ENCODE data around the gene ITIH4.

Gene ITIH4

DNA sequence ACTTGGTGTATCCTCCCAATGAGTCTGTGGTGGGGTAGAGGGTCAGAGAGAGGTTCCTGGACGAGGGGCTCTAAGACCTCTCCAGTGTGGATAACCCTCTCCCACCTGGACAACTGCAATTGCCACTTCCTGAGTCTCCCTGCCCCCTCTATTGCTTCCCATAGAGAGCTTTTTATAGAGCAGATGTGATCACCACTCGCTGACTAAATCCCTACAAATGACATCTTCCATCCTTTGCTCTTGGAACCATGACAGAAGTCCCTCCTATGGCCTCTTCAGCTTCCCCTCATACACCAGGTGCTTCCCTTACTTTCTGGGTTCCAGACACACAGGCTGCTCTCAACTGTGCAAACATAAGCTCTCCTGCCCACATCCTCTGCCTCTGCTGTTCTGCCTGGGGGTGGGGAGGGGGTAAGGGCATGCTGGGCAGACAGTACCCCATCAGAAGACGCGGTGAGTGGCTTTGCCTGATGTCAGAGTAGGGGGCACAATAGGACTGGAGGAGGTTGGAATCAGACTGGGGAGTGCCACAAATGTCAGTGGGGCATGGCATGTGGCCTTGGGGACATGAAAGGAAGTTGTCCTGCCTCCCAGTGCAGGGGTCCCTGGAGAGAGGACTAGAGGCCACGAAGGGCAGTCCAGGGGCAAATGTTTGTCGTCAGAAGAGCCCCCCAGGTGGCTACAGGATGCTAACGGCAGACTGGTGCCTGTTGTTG lies 20.7 kb downstream of the ITIH4 start:
- H3K9ac ChIP-seq (ENCODE audit: low read depth, low read length, poor library complexity, severe bottlenecking): peak overlapping the region; percentile 1

DNA sequence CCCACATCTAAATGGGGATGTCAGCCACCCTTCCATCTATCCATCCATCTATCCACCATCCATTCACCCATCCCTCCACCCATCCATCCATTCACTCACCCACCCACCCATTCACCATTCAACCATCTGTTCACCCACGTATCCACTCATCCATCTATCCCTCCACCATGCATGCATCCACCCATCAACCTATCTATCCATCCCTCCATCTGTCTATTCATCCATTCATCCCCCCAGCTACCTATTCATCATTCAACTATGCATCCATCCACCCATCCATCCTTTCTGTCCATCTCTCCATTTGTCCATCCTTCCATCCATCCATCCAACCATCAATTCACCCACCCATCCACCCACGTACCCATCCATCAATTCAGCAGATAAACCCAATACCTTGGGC lies 21.3 kb downstream of the ITIH4 start:
- Histone ChIP-seq H3K79me2 (ENCODE audit: insufficient read depth, low read length) (no peaks in the 10 kb centered on the region), H3K27me3 (ENCODE audit: insufficient read depth, low read length, poor library complexity, severe bottlenecking) (no peaks in the 10 kb centered on the region), H3K4me1 (ENCODE audit: insufficient read depth, low read length, poor library complexity, severe bottlenecking) (peaks cover 14% of the 10 kb centered on the region), H3K9me3 (ENCODE audit: insufficient read depth, low read depth, low read length) (no peaks in the 10 kb centered on the region), H3K9me2 (replicated peaks; ENCODE audit: low read depth, low read length) (no peaks in the 10 kb centered on the region), H4K20me1 (ENCODE audit: insufficient read depth, low read length, poor library complexity, severe bottlenecking) (no peaks in the 10 kb centered on the region), H3K4me3 (ENCODE audit: low read length, poor library complexity, severe bottlenecking) (no peak overlapping the region), H3K36me3 (ENCODE audit: insufficient read depth, low read length) (no peaks in the 10 kb centered on the region), H3F3A (ENCODE audit: low read depth) (no peaks in the 10 kb centered on the region), H2AFZ (ENCODE audit: low read length) (no peak overlapping the region), H3K9ac (ENCODE audit: low read depth, low read length, poor library complexity, severe bottlenecking) (peak overlapping the region; percentile 1), H3K4me2 (ENCODE audit: low read depth, low read length, poor library complexity, severe bottlenecking) (peak overlapping the region; percentile 8)
- TF ChIP-seq, protein P1, sequence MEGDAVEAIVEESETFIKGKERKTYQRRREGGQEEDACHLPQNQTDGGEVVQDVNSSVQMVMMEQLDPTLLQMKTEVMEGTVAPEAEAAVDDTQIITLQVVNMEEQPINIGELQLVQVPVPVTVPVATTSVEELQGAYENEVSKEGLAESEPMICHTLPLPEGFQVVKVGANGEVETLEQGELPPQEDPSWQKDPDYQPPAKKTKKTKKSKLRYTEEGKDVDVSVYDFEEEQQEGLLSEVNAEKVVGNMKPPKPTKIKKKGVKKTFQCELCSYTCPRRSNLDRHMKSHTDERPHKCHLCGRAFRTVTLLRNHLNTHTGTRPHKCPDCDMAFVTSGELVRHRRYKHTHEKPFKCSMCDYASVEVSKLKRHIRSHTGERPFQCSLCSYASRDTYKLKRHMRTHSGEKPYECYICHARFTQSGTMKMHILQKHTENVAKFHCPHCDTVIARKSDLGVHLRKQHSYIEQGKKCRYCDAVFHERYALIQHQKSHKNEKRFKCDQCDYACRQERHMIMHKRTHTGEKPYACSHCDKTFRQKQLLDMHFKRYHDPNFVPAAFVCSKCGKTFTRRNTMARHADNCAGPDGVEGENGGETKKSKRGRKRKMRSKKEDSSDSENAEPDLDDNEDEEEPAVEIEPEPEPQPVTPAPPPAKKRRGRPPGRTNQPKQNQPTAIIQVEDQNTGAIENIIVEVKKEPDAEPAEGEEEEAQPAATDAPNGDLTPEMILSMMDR (conservative IDR thresholded peaks at IDR 0.05; ENCODE audit: low read length): no peak

More for the DNA sequence above, 20.7 kb downstream of the ITIH4 start:
- TF ChIP-seq EZH2phosphoT487 (IDR thresholded peaks at IDR 0.05; ENCODE audit: borderline replicate concordance): no peak
- TF ChIP-seq, protein P1 (conservative IDR thresholded peaks at IDR 0.05; ENCODE audit: low read length): no peak
- H3K36me3 ChIP-seq (ENCODE audit: insufficient read depth, low read length): no peaks in the 10 kb centered on the region
- H3K27me3 ChIP-seq (ENCODE audit: insufficient read depth, low read length, poor library complexity, severe bottlenecking): no peaks in the 10 kb centered on the region
- H4K20me1 ChIP-seq (ENCODE audit: insufficient read depth, low read length, poor library complexity, severe bottlenecking): no peaks in the 10 kb centered on the region
- peaks cover 14% of the 10 kb centered on the region for H3K4me1 ChIP-seq (ENCODE audit: insufficient read depth, low read length, poor library complexity, severe bottlenecking)
- no peaks in the 10 kb centered on the region for H3K9me2 ChIP-seq (replicated peaks; ENCODE audit: low read depth, low read length)
- H3K4me2 ChIP-seq (ENCODE audit: low read depth, low read length, poor library complexity, severe bottlenecking): peak overlapping the region; percentile 8
- H2AFZ ChIP-seq (ENCODE audit: low read length): no peak overlapping the region
- no peaks in the 10 kb centered on the region for H3K79me2 ChIP-seq (ENCODE audit: insufficient read depth, low read length)
- H3F3A ChIP-seq (ENCODE audit: low read depth): no peaks in the 10 kb centered on the region
- no peak overlapping the region for H3K4me3 ChIP-seq (ENCODE audit: low read length, poor library complexity, severe bottlenecking)
- no peaks in the 10 kb centered on the region for H3K9me3 ChIP-seq (ENCODE audit: insufficient read depth, low read depth, low read length)

DNA sequence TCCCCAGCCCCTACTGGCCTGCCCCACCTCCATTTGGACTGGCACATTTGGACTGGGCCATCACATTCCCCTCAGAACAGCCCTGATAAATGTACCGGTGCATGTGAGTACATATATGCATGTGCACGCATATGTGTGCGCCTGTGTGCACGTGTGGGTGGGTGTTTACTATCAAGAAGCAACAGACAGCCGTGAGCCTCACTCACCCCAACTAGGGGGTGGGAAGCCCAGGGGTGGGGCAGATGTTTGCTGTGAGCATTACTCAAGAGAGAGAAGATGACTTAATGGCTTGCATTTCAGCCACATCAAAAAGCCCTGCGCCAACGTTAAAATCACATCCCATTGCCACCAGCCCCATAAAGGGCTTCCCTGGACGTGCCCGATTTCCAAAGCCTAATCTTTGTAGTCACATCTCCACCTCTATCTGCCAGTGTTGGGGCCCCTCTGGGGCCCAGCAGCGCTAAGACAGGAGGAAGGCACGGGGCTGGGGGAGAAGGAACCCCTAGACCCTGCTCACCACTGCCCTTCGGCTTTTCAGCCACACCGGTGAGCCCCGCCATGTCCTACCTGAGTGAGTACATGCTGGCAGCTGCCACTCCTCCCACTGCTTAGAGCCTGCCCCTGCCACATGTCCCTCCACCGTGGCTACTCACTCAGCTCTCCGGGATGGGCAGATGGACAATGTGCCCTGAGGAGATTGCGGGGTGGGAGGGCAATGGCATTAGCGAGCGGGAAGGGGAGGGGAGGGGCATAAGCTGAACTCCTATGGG lies 25.0 kb downstream of the ITIH4 start:
- H3K4me1 ChIP-seq (ENCODE audit: insufficient read depth, low read length, poor library complexity, severe bottlenecking): peaks cover 14% of the 10 kb centered on the region
- no peaks in the 10 kb centered on the region for H3K9me3 ChIP-seq (ENCODE audit: insufficient read depth, low read depth, low read length)
- no peaks in the 10 kb centered on the region for H3K27me3 ChIP-seq (ENCODE audit: insufficient read depth, low read length, poor library complexity, severe bottlenecking)
- H3K36me3 ChIP-seq (ENCODE audit: insufficient read depth, low read length): no peaks in the 10 kb centered on the region
- no peak overlapping the region for H3K4me3 ChIP-seq (ENCODE audit: low read length, poor library complexity, severe bottlenecking)
- H3K9ac ChIP-seq (ENCODE audit: low read depth, low read length, poor library complexity, severe bottlenecking): no peak overlapping the region
- no peaks in the 10 kb centered on the region for H3K79me2 ChIP-seq (ENCODE audit: insufficient read depth, low read length)
- no peak overlapping the region for H3K4me2 ChIP-seq (ENCODE audit: low read depth, low read length, poor library complexity, severe bottlenecking)
- no peak overlapping the region for H2AFZ ChIP-seq (ENCODE audit: low read length)
- TF ChIP-seq EZH2phosphoT487 (IDR thresholded peaks at IDR 0.05; ENCODE audit: borderline replicate concordance): no peak
- TF ChIP-seq, protein P1 (conservative IDR thresholded peaks at IDR 0.05; ENCODE audit: low read length): no peak
- no peaks in the 10 kb centered on the region for H3K9me2 ChIP-seq (replicated peaks; ENCODE audit: low read depth, low read length)
- no peaks in the 10 kb centered on the region for H4K20me1 ChIP-seq (ENCODE audit: insufficient read depth, low read length, poor library complexity, severe bottlenecking)
- no peaks in the 10 kb centered on the region for H3F3A ChIP-seq (ENCODE audit: low read depth)
